ENCODE results near the gene TMED1.

- TF ChIP-seq, protein P1, sequence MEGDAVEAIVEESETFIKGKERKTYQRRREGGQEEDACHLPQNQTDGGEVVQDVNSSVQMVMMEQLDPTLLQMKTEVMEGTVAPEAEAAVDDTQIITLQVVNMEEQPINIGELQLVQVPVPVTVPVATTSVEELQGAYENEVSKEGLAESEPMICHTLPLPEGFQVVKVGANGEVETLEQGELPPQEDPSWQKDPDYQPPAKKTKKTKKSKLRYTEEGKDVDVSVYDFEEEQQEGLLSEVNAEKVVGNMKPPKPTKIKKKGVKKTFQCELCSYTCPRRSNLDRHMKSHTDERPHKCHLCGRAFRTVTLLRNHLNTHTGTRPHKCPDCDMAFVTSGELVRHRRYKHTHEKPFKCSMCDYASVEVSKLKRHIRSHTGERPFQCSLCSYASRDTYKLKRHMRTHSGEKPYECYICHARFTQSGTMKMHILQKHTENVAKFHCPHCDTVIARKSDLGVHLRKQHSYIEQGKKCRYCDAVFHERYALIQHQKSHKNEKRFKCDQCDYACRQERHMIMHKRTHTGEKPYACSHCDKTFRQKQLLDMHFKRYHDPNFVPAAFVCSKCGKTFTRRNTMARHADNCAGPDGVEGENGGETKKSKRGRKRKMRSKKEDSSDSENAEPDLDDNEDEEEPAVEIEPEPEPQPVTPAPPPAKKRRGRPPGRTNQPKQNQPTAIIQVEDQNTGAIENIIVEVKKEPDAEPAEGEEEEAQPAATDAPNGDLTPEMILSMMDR (IDR thresholded peaks at IDR 0.05 in 8 of 11, conservative IDR thresholded peaks at IDR 0.05 in 3 of 11): no peak
- no peak for TF ChIP-seq POLR2AphosphoS5 (IDR thresholded peaks at IDR 0.05)
Observed at GRCh38 chr19:10878253-10878652, 42.2 kb upstream of the TMED1 start.
